Measurements from ENCODE around the gene TCF7L1. TPM values are rescaled to one million over a fixed set of nuclear protein-coding genes. Genes with fewer than 3 reads are reported as not detected.

The TCF7L1 gene
- total RNA-seq, 4 donors from 2014 or later = 0.26 to 37.1 (median 5.4) TPM

GRCh38 chr2:85167479-85167878, 34.3 kb downstream of the TCF7L1 start:
- Histone ChIP-seq H3K36me3 (no peaks in the 10 kb centered on the region), H3K4me3 (no peak overlapping the region), H3K27me3 (no peaks in the 10 kb centered on the region), H3K27ac (no peak overlapping the region), H3K4me1 (peaks cover 0 to 7% of the 10 kb centered on the region in 2 donors), H3K9me3 (no peaks in the 10 kb centered on the region)
- no peak for TF ChIP-seq POLR2A (IDR thresholded peaks at IDR 0.05)
- TF ChIP-seq, protein P1, sequence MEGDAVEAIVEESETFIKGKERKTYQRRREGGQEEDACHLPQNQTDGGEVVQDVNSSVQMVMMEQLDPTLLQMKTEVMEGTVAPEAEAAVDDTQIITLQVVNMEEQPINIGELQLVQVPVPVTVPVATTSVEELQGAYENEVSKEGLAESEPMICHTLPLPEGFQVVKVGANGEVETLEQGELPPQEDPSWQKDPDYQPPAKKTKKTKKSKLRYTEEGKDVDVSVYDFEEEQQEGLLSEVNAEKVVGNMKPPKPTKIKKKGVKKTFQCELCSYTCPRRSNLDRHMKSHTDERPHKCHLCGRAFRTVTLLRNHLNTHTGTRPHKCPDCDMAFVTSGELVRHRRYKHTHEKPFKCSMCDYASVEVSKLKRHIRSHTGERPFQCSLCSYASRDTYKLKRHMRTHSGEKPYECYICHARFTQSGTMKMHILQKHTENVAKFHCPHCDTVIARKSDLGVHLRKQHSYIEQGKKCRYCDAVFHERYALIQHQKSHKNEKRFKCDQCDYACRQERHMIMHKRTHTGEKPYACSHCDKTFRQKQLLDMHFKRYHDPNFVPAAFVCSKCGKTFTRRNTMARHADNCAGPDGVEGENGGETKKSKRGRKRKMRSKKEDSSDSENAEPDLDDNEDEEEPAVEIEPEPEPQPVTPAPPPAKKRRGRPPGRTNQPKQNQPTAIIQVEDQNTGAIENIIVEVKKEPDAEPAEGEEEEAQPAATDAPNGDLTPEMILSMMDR (IDR thresholded peaks at IDR 0.05) = no peak
- intact Hi-C loops (cut with DNase I; ENCODE audit: low total_unique reads) = no loop called here
- no peak for DNase-seq

DNA sequence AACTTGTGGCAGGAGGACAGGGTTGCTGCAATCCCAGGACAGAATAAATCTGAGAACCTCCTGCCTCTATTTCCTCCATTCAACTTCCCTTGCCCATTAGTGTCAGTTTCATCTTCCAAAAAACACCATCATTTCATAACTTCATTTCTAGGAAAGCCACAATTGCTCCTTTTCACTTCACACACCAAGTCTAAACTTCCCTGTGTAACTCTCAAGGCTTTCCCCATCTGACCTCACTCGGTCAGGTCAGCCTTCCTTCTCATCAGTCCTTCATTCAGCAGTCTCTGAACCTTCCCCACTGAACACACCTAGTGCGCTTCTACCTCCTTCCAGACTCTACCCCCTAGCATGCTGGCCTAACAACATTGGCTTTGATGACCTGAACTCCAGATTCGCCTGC, 35.8 kb downstream of the TCF7L1 start:
- intact Hi-C loops (cut with DNase I; ENCODE audit: low total_unique reads) = no loop called here

DNA sequence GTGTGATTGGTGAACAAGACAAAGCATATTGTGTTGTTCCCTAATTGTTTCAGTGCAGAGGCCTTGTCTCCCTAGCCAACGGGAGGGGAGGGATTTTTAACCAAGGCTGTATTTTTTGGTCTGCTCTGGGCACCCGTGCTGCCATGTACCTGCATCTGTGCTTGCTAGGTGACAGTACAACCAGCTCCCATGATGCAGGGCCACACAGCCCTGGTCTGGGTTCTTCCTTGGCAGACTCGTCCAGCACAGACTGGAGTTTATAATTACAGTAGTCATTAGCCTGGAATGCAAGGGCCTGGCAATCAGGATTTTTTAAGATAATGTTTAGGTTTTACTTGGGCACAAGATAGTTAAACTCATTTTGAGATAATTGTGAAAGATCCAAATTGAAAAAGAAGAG, 36.4 kb downstream of the TCF7L1 start:
- no peak for TF ChIP-seq POLR2A (IDR thresholded peaks at IDR 0.05)
- TF ChIP-seq, protein P1 (IDR thresholded peaks at IDR 0.05) = no peak
- Histone ChIP-seq H3K9me3 (no peaks in the 10 kb centered on the region), H3K4me1 (peaks cover 0 to 5% of the 10 kb centered on the region in 2 donors), H3K27me3 (no peaks in the 10 kb centered on the region), H3K36me3 (no peaks in the 10 kb centered on the region), H3K4me3 (no peak overlapping the region), H3K27ac (no peak overlapping the region)
- no peak for DNase-seq
- intact Hi-C loops (cut with DNase I; ENCODE audit: low total_unique reads) = no loop called here

More for the DNA sequence above, 35.8 kb downstream of the TCF7L1 start:
- H3K27ac ChIP-seq = no peak overlapping the region
- H3K9me3 ChIP-seq = no peaks in the 10 kb centered on the region
- no peaks in the 10 kb centered on the region for H3K27me3 ChIP-seq
- H3K4me3 ChIP-seq = no peak overlapping the region
- no peaks in the 10 kb centered on the region for H3K36me3 ChIP-seq
- TF ChIP-seq POLR2A (IDR thresholded peaks at IDR 0.05) = no peak
- TF ChIP-seq, protein P1 (IDR thresholded peaks at IDR 0.05) = no peak
- DNase-seq = no peak
- peaks cover 0 to 9% of the 10 kb centered on the region in 2 donors for H3K4me1 ChIP-seq

DNA sequence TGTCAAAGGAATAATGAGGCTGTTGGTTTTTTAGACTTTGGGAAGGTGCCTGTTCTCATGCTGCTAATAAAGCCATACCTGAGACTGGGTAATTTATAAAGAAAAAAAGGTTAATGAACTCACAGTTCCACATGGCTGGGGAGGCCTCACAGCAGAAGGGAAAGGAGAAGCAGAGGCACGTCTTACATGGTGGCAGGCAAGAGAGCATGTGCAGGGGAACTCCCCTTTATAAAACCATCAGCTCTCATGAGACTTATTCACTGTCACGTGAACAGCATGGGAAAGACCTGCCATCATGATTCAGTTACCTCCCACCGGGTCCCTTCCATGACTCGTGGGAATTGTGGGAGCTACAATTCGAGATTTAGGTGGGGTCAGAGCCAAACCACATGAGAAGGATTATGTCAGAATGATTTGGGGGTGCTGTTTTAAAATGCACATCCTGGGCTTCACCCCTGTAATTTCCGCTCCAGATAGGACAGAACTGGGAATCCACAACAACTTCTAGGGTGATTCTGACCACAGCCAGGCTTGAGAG, 37.8 kb downstream of the TCF7L1 start:
- Histone ChIP-seq H3K4me1 (peaks cover 0 to 5% of the 10 kb centered on the region in 2 donors), H3K27ac (no peak overlapping the region), H3K36me3 (no peaks in the 10 kb centered on the region), H3K9me3 (no peaks in the 10 kb centered on the region), H3K4me3 (no peak overlapping the region), H3K27me3 (no peaks in the 10 kb centered on the region)
- no peak for DNase-seq
- TF ChIP-seq POLR2A (IDR thresholded peaks at IDR 0.05) = no peak
- TF ChIP-seq, protein P1 (IDR thresholded peaks at IDR 0.05) = no peak
- intact Hi-C loops (cut with DNase I; ENCODE audit: low total_unique reads) = no loop called here

DNA sequence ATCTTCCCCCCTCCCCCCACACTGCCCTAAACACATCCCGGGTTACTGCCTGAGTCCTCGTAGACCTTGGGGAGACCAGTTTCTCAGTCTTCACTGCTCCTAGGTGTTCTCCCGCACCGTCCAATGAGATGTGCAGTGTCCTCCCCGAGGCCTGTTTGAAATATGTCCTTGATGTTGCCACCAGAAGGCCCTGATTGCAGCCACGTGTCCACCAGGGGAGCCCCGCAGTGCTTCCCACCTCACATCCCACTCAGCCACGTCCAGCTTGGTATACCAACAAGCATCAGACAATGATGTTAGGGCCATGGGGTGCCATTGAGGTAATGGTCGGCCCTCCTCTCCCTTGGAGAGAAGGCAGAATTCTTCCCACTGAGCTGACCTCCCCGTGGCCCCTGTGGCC, 38.7 kb downstream of the TCF7L1 start:
- no peak for TF ChIP-seq POLR2A (IDR thresholded peaks at IDR 0.05)
- TF ChIP-seq, protein P1 (IDR thresholded peaks at IDR 0.05) = no peak
- no peaks in the 10 kb centered on the region for H3K36me3 ChIP-seq
- no peak overlapping the region for H3K4me3 ChIP-seq
- no peak for DNase-seq
- no peaks in the 10 kb centered on the region for H3K9me3 ChIP-seq
- H3K27me3 ChIP-seq = no peaks in the 10 kb centered on the region
- peaks cover 0 to 5% of the 10 kb centered on the region in 2 donors for H3K4me1 ChIP-seq
- no peak overlapping the region for H3K27ac ChIP-seq
- intact Hi-C loops (cut with DNase I; ENCODE audit: low total_unique reads) = no loop called here

Measured in uterus (tissue), 4 donors.